Measurements from ENCODE around the gene PPP2R5C. TPM values are rescaled to one million over a fixed set of nuclear protein-coding genes. Genes with fewer than 3 reads are reported as not detected.

PPP2R5C gene
- total and polyA plus RNA-seq, 2 of the 4 experiments (the other 2 are of a cell fraction): 65.9 to 78.7 TPM

- Histone ChIP-seq H3K79me1 (ENCODE audit: low read depth in 1 of 2, low read length in 2 of 2) (no peaks in the 10 kb centered on the region), H2BK120ac (ENCODE audit: low read depth, low read length) (no peak overlapping the region), H3K14ac (replicated peaks; ENCODE audit: low read depth, low read length) (no peak overlapping the region), H3K9me3 (ENCODE audit: control insufficient read depth, insufficient read depth, low read length) (no peaks in the 10 kb centered on the region), H2BK20ac (ENCODE audit: low read depth, low read length) (no peak overlapping the region), H3K4me2 (ENCODE audit: low read depth, low read length) (peak overlapping the region; percentile 42; the same call in 1 of the 2 replicates), H3K4me1 (ENCODE audit: control insufficient read depth, insufficient read depth, low read length) (peaks cover 2% of the 10 kb centered on the region; the same call in 1 of the 2 replicates), H3K56ac (ENCODE audit: extremely low read depth, insufficient read depth, low read length) (no peak overlapping the region), H3K27me3 (ENCODE audit: control insufficient read depth, insufficient read depth, low read length) (peaks cover 28% of the 10 kb centered on the region), H3K4ac (ENCODE audit: low read depth, low read length) (no peak overlapping the region), H2AFZ (replicated peaks; ENCODE audit: low read length, poor library complexity) (no peak overlapping the region), H4K91ac (ENCODE audit: insufficient read depth, low read depth, low read length) (no peak overlapping the region), H2BK5ac (ENCODE audit: low read depth, low read length, poor library complexity, severe bottlenecking) (no peak overlapping the region), H3K9ac (ENCODE audit: low read depth, low read length) (no peak overlapping the region), H3K27ac (ENCODE audit: insufficient read depth, low read length) (no peak overlapping the region), H3K4me3 (ENCODE audit: insufficient read depth, low read depth, low read length) (no peak overlapping the region), H4K8ac (ENCODE audit: low read depth in 2 of 2, low read length in 2 of 2) (no peak overlapping the region), H4K20me1 (ENCODE audit: insufficient read depth, low read length) (peaks cover 27% of the 10 kb centered on the region), H3K23ac (ENCODE audit: low read depth, low read length) (peak overlapping the region; percentile 49; the same call in 1 of the 2 replicates), H3K36me3 (ENCODE audit: control insufficient read depth, insufficient read depth, low read length) (no peaks in the 10 kb centered on the region), H2BK15ac (ENCODE audit: low read depth, low read length) (no peak overlapping the region), H2AK5ac (ENCODE audit: low read depth, low read length) (no peak overlapping the region), H2AK9ac (replicated peaks; ENCODE audit: low read depth, low read length, poor library complexity) (no peak overlapping the region), H3K18ac (ENCODE audit: low read depth, low read length) (no peak overlapping the region), H3K9me1 (ENCODE audit: insufficient read depth, low read length) (no peaks in the 10 kb centered on the region), H4K5ac (ENCODE audit: low read depth, low read length) (no peak overlapping the region)
- dilution Hi-C loops (cut with HindIII; ENCODE audit: low sequenced_read_pairs, unreplicated experiment): no loop called here
- BruUV-seq (replicated peaks): no TSS peak
- in situ Hi-C loops (cut with MboI; ENCODE audit: low sequenced_read_pairs): no loop called here
- intact Hi-C loops (cut with micrococcal nuclease): no loop called here
- ChIA-PET POLR2A (ENCODE audit: unreplicated experiment) (no interaction called here), CTCF (no interaction called here)
- TF ChIP-seq NFE2L2 (IDR thresholded peaks at IDR 0.05; ENCODE audit: low read depth, low read length) (no peak), RCOR1 (IDR thresholded peaks at IDR 0.05; ENCODE audit: insufficient replicate concordance, low read length) (no peak), CHD1 (IDR thresholded peaks at IDR 0.05; ENCODE audit: low read depth, low read length) (no peak), RFX5 (IDR thresholded peaks at IDR 0.05; ENCODE audit: low read depth, low read length) (no peak), POLR2A (IDR thresholded peaks at IDR 0.05; ENCODE audit: low read depth, low read length) (no peak), USF2 (IDR thresholded peaks at IDR 0.05; ENCODE audit: low read depth, low read length) (no peak), FOS (IDR thresholded peaks at IDR 0.05; ENCODE audit: low read depth, low read length) (no peak)
- no peak for DNase-seq
- peak; percentile 54 for ATAC-seq (ENCODE audit: low read depth)
- WGBS, 2 experiments (ENCODE audit: extremely low coverage in 2 of 2, insufficient read length in 1 of 2): no CpG with 5 or more reads among the region's 15 CpGs
These were observed 19.4 kb downstream of the PPP2R5C start for GRCh38 chr14:101780887-101781239.
